ENCODE measurements around the gene NDUFS4.

DNA sequence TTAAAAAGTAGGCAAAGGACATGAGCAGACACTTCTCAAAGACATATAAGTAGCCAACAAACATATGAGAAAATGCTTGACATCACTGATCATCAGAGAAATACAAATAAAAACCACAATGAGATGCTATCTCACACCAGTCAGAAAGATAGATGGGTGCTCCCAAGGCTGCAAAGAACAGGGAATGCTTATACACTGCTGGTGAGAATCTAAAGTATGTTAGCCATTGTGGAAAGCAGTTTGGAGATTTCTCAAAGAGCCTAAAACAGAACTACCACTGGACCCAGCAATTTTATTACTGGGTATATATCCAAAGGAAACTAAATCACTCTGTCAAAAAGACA is 154.2 kb downstream of the NDUFS4 start:
- TF ChIP-seq, protein P1, sequence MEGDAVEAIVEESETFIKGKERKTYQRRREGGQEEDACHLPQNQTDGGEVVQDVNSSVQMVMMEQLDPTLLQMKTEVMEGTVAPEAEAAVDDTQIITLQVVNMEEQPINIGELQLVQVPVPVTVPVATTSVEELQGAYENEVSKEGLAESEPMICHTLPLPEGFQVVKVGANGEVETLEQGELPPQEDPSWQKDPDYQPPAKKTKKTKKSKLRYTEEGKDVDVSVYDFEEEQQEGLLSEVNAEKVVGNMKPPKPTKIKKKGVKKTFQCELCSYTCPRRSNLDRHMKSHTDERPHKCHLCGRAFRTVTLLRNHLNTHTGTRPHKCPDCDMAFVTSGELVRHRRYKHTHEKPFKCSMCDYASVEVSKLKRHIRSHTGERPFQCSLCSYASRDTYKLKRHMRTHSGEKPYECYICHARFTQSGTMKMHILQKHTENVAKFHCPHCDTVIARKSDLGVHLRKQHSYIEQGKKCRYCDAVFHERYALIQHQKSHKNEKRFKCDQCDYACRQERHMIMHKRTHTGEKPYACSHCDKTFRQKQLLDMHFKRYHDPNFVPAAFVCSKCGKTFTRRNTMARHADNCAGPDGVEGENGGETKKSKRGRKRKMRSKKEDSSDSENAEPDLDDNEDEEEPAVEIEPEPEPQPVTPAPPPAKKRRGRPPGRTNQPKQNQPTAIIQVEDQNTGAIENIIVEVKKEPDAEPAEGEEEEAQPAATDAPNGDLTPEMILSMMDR (conservative IDR thresholded peaks at IDR 0.05), result no peak
- TF ChIP-seq ZFX (IDR thresholded peaks at IDR 0.05), result no peak
